Measurements from ENCODE around the gene ZNF76.

GRCh38 chr6:35275744-35276260, 16.3 kb downstream of the ZNF76 start:
- no peak for TF ChIP-seq POLR2A (IDR thresholded peaks at IDR 0.05)
- no peak for TF ChIP-seq CTCF (IDR thresholded peaks at IDR 0.05)
